ENCODE measurements around the gene ATP12A.
A peak's percentile ranks its signal among the peaks of the same experiment; 100 is the strongest.

Gene ATP12A

DNA sequence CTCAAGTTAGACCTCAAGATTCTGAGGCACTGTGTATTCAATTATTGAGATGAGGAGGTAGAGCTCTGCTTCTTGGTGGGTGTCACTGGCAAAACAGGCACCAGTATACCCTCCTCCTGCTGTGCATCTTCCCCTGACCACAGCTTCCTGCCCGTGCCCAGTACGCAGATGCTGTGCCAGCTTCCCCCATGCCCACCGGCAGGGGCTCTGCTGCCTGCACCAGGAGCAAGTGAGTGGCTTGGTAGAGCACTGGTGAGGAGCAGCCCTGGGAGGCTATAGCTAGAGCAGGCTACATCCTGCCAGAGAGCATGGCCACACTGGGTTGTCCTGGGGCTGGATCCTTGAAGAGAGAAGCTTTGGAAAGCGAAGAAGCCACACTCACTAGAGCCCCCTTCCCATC is 62.8 kb downstream of the ATP12A start:
- no peak overlapping the region for H3K4me3 ChIP-seq (replicated peaks; ENCODE audit: low read depth, low read length)
- no peak for DNase-seq (ENCODE audit: extremely low read depth, low read depth)
- TF ChIP-seq, protein P1, sequence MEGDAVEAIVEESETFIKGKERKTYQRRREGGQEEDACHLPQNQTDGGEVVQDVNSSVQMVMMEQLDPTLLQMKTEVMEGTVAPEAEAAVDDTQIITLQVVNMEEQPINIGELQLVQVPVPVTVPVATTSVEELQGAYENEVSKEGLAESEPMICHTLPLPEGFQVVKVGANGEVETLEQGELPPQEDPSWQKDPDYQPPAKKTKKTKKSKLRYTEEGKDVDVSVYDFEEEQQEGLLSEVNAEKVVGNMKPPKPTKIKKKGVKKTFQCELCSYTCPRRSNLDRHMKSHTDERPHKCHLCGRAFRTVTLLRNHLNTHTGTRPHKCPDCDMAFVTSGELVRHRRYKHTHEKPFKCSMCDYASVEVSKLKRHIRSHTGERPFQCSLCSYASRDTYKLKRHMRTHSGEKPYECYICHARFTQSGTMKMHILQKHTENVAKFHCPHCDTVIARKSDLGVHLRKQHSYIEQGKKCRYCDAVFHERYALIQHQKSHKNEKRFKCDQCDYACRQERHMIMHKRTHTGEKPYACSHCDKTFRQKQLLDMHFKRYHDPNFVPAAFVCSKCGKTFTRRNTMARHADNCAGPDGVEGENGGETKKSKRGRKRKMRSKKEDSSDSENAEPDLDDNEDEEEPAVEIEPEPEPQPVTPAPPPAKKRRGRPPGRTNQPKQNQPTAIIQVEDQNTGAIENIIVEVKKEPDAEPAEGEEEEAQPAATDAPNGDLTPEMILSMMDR (IDR thresholded peaks at IDR 0.05; ENCODE audit: low read depth, low read length, missing control alignments) = no peak

DNA sequence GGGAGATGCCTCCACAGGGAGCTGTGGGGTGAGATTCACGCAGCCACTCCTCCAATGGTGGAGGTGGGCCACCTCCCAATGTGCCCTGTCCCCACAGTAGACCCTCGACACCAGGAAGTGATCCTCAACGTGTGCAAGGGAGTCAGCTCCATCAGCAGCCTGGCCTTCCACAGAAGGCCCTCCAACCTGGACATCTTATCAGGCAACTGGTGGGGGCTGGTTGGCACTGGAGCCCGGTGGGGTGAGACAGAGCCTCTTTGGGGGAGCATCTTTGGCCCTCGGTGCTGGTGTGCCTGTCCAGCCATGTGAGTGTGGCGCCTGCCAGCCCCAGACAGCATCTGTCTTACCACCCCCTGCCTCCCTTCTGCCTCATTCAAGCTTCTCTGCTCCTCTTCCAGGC is 64.0 kb downstream of the ATP12A start:
- no peak overlapping the region for H3K4me3 ChIP-seq (replicated peaks; ENCODE audit: low read depth, low read length)
- TF ChIP-seq, protein P1 (IDR thresholded peaks at IDR 0.05; ENCODE audit: low read depth, low read length, missing control alignments) = no peak
- DNase-seq (ENCODE audit: extremely low read depth, low read depth) = no peak

DNA sequence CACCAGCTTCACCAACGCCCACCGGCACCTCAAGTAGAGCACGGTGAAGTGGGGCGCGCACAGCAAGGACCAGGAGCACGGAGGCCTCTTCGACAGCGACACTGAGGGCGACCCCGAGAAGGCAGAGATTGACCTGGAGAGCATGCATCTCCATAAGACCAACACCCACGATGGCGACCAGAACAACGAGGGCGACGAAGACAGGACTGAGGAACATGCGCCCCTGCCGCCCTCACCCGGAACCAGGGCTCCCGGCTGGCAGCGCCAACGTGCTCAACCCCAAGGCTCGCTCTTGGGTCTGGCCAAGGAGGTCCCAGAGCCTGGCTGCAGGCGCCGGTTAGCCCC is 65.3 kb downstream of the ATP12A start:
- H3K4me3 ChIP-seq (replicated peaks; ENCODE audit: low read depth, low read length) = no peak overlapping the region
- DNase-seq (ENCODE audit: extremely low read depth, low read depth) = no peak
- TF ChIP-seq, protein P1 (IDR thresholded peaks at IDR 0.05; ENCODE audit: low read depth, low read length, missing control alignments) = no peak

DNA sequence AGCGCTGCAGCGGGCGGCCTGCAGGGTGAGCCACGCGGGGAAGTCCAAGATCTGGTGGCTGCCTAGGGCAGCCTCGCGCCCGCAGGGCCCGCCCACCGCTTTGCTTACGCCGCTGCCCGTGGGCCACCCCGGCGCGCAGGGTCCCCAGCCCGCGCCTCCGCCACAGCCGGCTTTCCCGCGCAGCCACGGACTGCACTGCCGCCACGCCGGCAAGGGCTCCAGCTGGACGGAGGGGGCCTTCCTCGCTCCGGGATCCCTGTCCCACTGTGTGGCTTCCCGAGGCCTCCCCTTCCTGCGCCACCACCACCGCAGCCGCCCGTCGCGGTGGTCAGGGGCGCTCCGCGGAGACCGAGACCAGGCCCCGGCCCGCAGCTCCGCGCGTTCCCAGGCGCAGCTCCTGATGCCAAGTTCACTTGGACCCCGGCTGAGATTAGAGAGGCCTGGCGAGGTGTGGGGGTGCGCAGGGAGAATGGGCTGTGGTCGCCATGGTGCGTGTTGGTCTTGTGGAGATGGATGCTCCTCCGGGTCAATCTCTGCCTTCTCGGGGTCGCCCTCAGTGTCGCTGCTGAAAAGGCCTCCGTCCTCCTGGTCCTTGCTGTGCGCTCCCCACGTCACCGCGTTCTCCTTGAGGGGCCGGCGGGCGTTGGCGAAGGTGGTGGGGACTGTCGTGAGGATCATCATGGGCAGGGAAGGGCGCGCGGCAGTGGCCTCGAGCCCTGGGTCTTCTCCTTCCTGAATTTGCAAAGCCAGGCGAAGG is 65.8 kb downstream of the ATP12A start:
- TF ChIP-seq, protein P1 (IDR thresholded peaks at IDR 0.05; ENCODE audit: low read depth, low read length, missing control alignments) = no peak
- no peak for DNase-seq (ENCODE audit: extremely low read depth, low read depth)
- no peak overlapping the region for H3K4me3 ChIP-seq (replicated peaks; ENCODE audit: low read depth, low read length)

DNA sequence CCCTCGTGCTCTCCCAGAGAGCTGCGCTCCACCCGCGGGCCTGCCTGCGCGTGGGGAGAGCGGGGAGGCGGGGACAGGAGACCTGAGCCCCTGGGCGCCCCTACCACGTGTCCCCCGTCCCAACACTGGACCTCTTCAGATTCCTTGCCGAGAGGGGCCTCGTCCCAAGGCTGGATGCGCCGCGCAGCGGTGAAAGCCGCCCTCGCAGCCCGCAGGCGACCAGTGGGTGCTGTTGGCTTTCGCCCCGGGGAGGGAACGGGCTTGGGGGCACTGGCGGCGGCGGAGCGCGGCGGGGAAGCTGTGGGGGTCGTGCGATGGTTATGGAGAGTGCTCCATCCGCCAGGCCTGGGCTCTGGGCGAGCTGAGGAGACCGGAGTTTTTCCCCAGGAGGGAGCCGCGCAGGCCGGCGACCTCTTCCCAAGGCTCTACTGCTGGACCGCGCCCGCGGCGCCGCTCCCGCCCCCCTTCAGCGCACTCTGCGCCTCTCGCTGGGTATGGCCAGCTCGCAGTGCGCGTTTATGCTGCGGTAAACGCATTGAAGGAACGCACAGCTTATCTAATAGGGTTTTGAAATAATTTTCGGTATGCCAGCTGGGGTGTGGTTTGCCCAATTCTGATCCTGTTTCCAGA is 66.5 kb downstream of the ATP12A start:
- DNase-seq (ENCODE audit: extremely low read depth, low read depth) = no peak
- TF ChIP-seq, protein P1 (IDR thresholded peaks at IDR 0.05; ENCODE audit: low read depth, low read length, missing control alignments) = peak; percentile 10
- H3K4me3 ChIP-seq (replicated peaks; ENCODE audit: low read depth, low read length) = no peak overlapping the region

DNA sequence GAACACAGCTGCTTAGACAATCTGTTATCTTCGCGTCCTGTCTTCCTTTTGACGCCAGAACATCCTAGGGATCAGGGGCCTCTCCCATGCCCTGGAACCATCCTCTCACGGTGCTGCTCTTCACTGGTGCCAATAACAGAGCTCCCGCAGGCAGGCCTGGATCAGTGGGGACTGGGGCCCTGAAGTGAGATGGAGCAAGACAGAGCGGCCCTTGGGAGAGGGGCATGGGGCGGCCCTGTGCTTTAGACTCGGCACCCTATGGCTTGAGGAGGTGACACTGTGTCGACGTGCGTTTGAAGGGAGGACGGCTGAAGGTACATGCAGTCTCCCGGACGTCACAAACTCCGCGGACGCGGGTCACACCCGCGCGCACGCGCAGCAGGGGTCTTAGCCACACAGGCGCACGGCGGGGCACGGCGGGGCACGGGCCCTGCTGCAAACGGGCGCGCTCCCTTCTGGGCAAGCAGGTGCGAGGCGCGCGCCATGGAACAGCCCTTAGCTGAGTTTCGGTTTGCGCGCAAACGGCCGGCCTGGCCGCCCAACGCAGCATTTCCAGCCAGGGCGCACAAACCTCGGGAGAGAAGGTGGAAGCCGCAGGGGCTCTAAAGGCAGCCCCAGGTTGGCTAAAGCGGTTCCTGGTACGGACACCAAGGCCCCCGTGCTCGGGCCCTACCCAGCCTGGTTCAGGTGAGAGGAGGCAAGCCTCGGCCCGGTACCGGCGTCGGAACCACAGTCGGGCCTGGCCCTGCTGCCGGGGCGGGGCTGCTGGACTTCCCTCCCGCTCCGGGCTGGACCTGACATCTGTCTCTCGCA is 67.2 kb downstream of the ATP12A start:
- no peak for DNase-seq (ENCODE audit: extremely low read depth, low read depth)
- TF ChIP-seq, protein P1 (IDR thresholded peaks at IDR 0.05; ENCODE audit: low read depth, low read length, missing control alignments) = no peak
- peak overlapping the region; percentile 32 for H3K4me3 ChIP-seq (replicated peaks; ENCODE audit: low read depth, low read length)
